ENCODE data around the gene MPL.

MPL gene

GRCh38 chr1:43302721-43303470, 34.7 kb upstream of the MPL start:
- Histone ChIP-seq H3K27me3 (ENCODE audit: control insufficient read depth, insufficient read depth, low read length) (no peaks in the 10 kb centered on the region), H3K4me1 (no peaks in the 10 kb centered on the region), H3K36me3 (ENCODE audit: control insufficient read depth, insufficient read depth, low read length) (no peaks in the 10 kb centered on the region), H3K4me2 (ENCODE audit: low read length) (no peak overlapping the region), H3K9ac (no peak overlapping the region), H3K27ac (no peak overlapping the region), H2AFZ (no peak overlapping the region), H3K79me2 (no peaks in the 10 kb centered on the region), H3K9me3 (ENCODE audit: control insufficient read depth, low read length) (no peaks in the 10 kb centered on the region), H3K4me3 (ENCODE audit: low read depth, low read length) (no peak overlapping the region)
- TF ChIP-seq CTCF (IDR thresholded peaks at IDR 0.05) = no peak

GRCh38 chr1:43303471-43304313, 33.9 kb upstream of the MPL start:
- no peak overlapping the region for H3K4me3 ChIP-seq (ENCODE audit: low read depth, low read length)

GRCh38 chr1:43304314-43304681, 33.3 kb upstream of the MPL start:
- TF ChIP-seq CTCF (IDR thresholded peaks at IDR 0.05) = no peak
- H3K9ac ChIP-seq = no peak overlapping the region
- no peak overlapping the region for H3K4me2 ChIP-seq (ENCODE audit: low read length)
- no peaks in the 10 kb centered on the region for H3K79me2 ChIP-seq
- no peaks in the 10 kb centered on the region for H3K4me1 ChIP-seq
- H3K36me3 ChIP-seq (ENCODE audit: control insufficient read depth, insufficient read depth, low read length) = no peaks in the 10 kb centered on the region
- H3K27me3 ChIP-seq (ENCODE audit: control insufficient read depth, insufficient read depth, low read length) = no peaks in the 10 kb centered on the region
- no peak overlapping the region for H3K27ac ChIP-seq
- no peak overlapping the region for H3K4me3 ChIP-seq (ENCODE audit: low read depth, low read length)
- no peaks in the 10 kb centered on the region for H3K9me3 ChIP-seq (ENCODE audit: control insufficient read depth, low read length)
- H2AFZ ChIP-seq = no peak overlapping the region

More at GRCh38 chr1:43303471-43304313, 33.9 kb upstream of the MPL start:
- Histone ChIP-seq H3K4me2 (ENCODE audit: low read length) (no peak overlapping the region), H3K27ac (no peak overlapping the region), H2AFZ (no peak overlapping the region), H3K9ac (no peak overlapping the region), H3K27me3 (ENCODE audit: control insufficient read depth, insufficient read depth, low read length) (no peaks in the 10 kb centered on the region), H3K9me3 (ENCODE audit: control insufficient read depth, low read length) (no peaks in the 10 kb centered on the region), H3K36me3 (ENCODE audit: control insufficient read depth, insufficient read depth, low read length) (no peaks in the 10 kb centered on the region), H3K79me2 (no peaks in the 10 kb centered on the region), H3K4me1 (no peaks in the 10 kb centered on the region)
- no peak for TF ChIP-seq CTCF (IDR thresholded peaks at IDR 0.05)

GRCh38 chr1:43304771-43305300, 32.8 kb upstream of the MPL start:
- Histone ChIP-seq H2AFZ (no peak overlapping the region), H3K27me3 (ENCODE audit: control insufficient read depth, insufficient read depth, low read length) (no peaks in the 10 kb centered on the region), H3K9me3 (ENCODE audit: control insufficient read depth, low read length) (no peaks in the 10 kb centered on the region), H3K4me3 (ENCODE audit: low read depth, low read length) (no peak overlapping the region), H3K9ac (no peak overlapping the region), H3K79me2 (no peaks in the 10 kb centered on the region), H3K4me1 (no peaks in the 10 kb centered on the region), H3K4me2 (ENCODE audit: low read length) (no peak overlapping the region), H3K36me3 (ENCODE audit: control insufficient read depth, insufficient read depth, low read length) (no peaks in the 10 kb centered on the region), H3K27ac (no peak overlapping the region)
- TF ChIP-seq CTCF (IDR thresholded peaks at IDR 0.05) = no peak
